Sigmoid colon (tissue), 7 donors: ENCODE results near the gene VDAC1. TPM values are rescaled to one million over a fixed set of nuclear protein-coding genes. Genes with fewer than 3 reads are reported as not detected.

Experiments used
- DNase-seq: peaks from one replicate; pipeline ENCODE4 v3.0.0-alpha.2; 2019
- H3K27ac ChIP-seq, 4 donors: fragments of 200-600 bp; sonication (generic); one replicate each; pipeline ENCODE4 v1.5.1; 2016 to 2019; ENCODE audit warnings: mild to moderate bottlenecking in 1 of 4
- H3K27me3 ChIP-seq, 3 donors: fragments of 200-600 bp; sonication (generic); one replicate each; pipeline ENCODE4 v1.5.1; 2019; ENCODE audit warnings: mild to moderate bottlenecking in 1 of 3
- H3K36me3 ChIP-seq, 4 donors: fragments of 200-600 bp; sonication (generic); one replicate each; pipeline ENCODE4 v1.5.1; 2016 to 2019
- H3K4me1 ChIP-seq, 4 donors: fragments of 200-600 bp; sonication (generic); one replicate each; pipeline ENCODE4 v1.5.1; 2017 to 2019
- H3K4me3 ChIP-seq, 4 donors: fragments of 200-600 bp; sonication (generic); one replicate each; pipeline ENCODE4 v1.5.1; 2017 to 2019; ENCODE audit warnings: mild to moderate bottlenecking in 2 of 4, moderate library complexity in 1 of 4
- H3K9me3 ChIP-seq, 4 donors: fragments of 200-600 bp in 3 of 4; sonication (generic) in 3 of 4; one replicate each; pipeline versions ENCODE4 v1.5.1 to v1.6.1; 2013 to 2019
- CTCF ChIP-seq, 4 experiments: fragments of 450-650 bp in 3 of 4; fragments of 200-600 bp in 1 of 4; IDR thresholded peaks; one replicate each; pipeline ENCODE4 v1.5.1; 2016 to 2019; ENCODE audit warnings: antibody characterized with exemption in 4 of 4, mild to moderate bottlenecking in 3 of 4, moderate library complexity in 2 of 4
- EP300 ChIP-seq, 4 donors: sonication (generic); formaldehyde crosslinking; IDR thresholded peaks; one replicate each; pipeline ENCODE4 v1.6.1; 2017; ENCODE audit warnings: antibody characterized with exemption in 4 of 4
- POLR2A ChIP-seq, 2 donors: fragments of 450-650 bp; IDR thresholded peaks; one replicate each; pipeline ENCODE4 v1.6.1; 2016; ENCODE audit warnings: antibody characterized with exemption in 2 of 2, mild to moderate bottlenecking in 2 of 2, moderate library complexity in 2 of 2
- POLR2AphosphoS5 ChIP-seq, 4 donors: sonication (generic); formaldehyde crosslinking; IDR thresholded peaks; one replicate each; pipeline ENCODE4 v1.6.1; 2017; ENCODE audit warnings: antibody characterized with exemption in 4 of 4
- whole genome bisulfite sequencing, 2 donors: extraction: QIAGEN DNeasy Blood & Tissue Kit; methylation state at CpG; one replicate each; pipeline ENCODE4 v1.1.7; 2013; 5-methylcytosine and 5-hydroxymethylcytosine counted together
- intact Hi-C: fragments of 100-400 bp; cut with DNase I; formaldehyde crosslinking; loops from one replicate; pipeline ENCODE4 v1.15.1; 2023
- polyA plus RNA-seq, 3 donors: library from polyadenylated mRNA; stranded (reverse); fragments of 200-250 nt; gene quantifications; one replicate each; pipeline ENCODE4 v1.2.3, GENCODE V29; 2013
- total RNA-seq, 4 donors: library from RNA; depleted of rRNA; stranded (reverse); fragments of >200 nt; gene quantifications; one replicate each; pipeline ENCODE4 v1.1.0, GENCODE V29; 2016
- donor health status: healthy with polysubstance abuse.
- donor health status: Bipolar disorder and iron deficiency.
- donor health status: healthy.

The VDAC1 gene
- total and polyA plus RNA-seq, 7 donors = 71.3 to 361 (median 99.2) TPM

- TF ChIP-seq CTCF (IDR thresholded peaks at IDR 0.05) = no peak
- no peak for TF ChIP-seq EP300 (IDR thresholded peaks at IDR 0.05)
- TF ChIP-seq POLR2A (IDR thresholded peaks at IDR 0.05) = no peak
- TF ChIP-seq POLR2AphosphoS5 (IDR thresholded peaks at IDR 0.05) = no peak
- Histone ChIP-seq H3K9me3 (no peaks in the 10 kb centered on the region), H3K36me3 (peaks cover 11 to 37% (median 25%) of the 10 kb centered on the region in 4 donors), H3K27ac (peak overlapping the region in 1 of 4 donors; percentile 92), H3K4me3 (no peak overlapping the region), H3K27me3 (no peaks in the 10 kb centered on the region), H3K4me1 (peaks cover 0 to 24% (median 20%) of the 10 kb centered on the region in 4 donors)
- WGBS, 2 donors = 85 to 86% methylated on average over 2 of the region's 2 CpGs
- no peak for DNase-seq
- intact Hi-C loops = no loop called here
Measured at GRCh38 chr5:133970325-133970909, 34.4 kb downstream of the VDAC1 start.

GRCh38 chr5:133969654-133970324 is 35.0 kb downstream of the VDAC1 start:
- WGBS, 2 donors = 70 to 75% methylated on average over 7 of the region's 7 CpGs
- no peak for DNase-seq

GRCh38 chr5:133968204-133968980 is 36.4 kb downstream of the VDAC1 start, which contains the start of gene C5orf15:
Gene C5orf15 (minus strand): TSS chr5:133968625. CDS start chr5:133968584, 41 bp downstream.
- 0% methylated on average over 48 of the region's 48 CpGs for WGBS, 2 donors
- peak in 1 of 4 donors; percentile 15 for TF ChIP-seq EP300 (IDR thresholded peaks at IDR 0.05)
- TF ChIP-seq POLR2A (IDR thresholded peaks at IDR 0.05) = peak; percentile 68 to 73
- peak; percentile 86 to 98 (median 91) for TF ChIP-seq POLR2AphosphoS5 (IDR thresholded peaks at IDR 0.05)
- TF ChIP-seq CTCF (IDR thresholded peaks at IDR 0.05) = peak in 3 of 4 experiments; percentile 21 to 37 (median 22)
- no peaks in the 10 kb centered on the region for H3K27me3 ChIP-seq
- no peaks in the 10 kb centered on the region for H3K9me3 ChIP-seq
- intact Hi-C loops = loop anchor here (1.0 kb wide), 1 partner anchor 37 kb away; no protein-coding TSS in a partner anchor
- DNase-seq = peak; percentile 98
- H3K27ac ChIP-seq = peak within 1 kb of the TSS; percentile 88 to 92 (median 92)
- peaks cover 3 to 17% (median 6%) of the 10 kb centered on the region in 4 donors for H3K36me3 ChIP-seq
- peaks cover 0 to 27% (median 20%) of the 10 kb centered on the region in 4 donors for H3K4me1 ChIP-seq
- peak within 1 kb of the TSS; percentile 71 to 85 (median 76) for H3K4me3 ChIP-seq

More at GRCh38 chr5:133969654-133970324, 35.0 kb downstream of the VDAC1 start:
- H3K4me1 ChIP-seq = peaks cover 0 to 24% (median 20%) of the 10 kb centered on the region in 4 donors
- H3K36me3 ChIP-seq = peaks cover 6 to 31% (median 20%) of the 10 kb centered on the region in 4 donors
- intact Hi-C loops = no loop called here
- H3K4me3 ChIP-seq = no peak overlapping the region
- H3K27ac ChIP-seq = peak overlapping the region; percentile 88 to 92 (median 92)
- TF ChIP-seq EP300 (IDR thresholded peaks at IDR 0.05) = no peak
- no peak for TF ChIP-seq POLR2AphosphoS5 (IDR thresholded peaks at IDR 0.05)
- no peak for TF ChIP-seq POLR2A (IDR thresholded peaks at IDR 0.05)
- TF ChIP-seq CTCF (IDR thresholded peaks at IDR 0.05) = no peak
- no peaks in the 10 kb centered on the region for H3K9me3 ChIP-seq
- no peaks in the 10 kb centered on the region for H3K27me3 ChIP-seq

- 1 to 4% methylated on average over 12 of the region's 12 CpGs for WGBS, 2 donors
- peaks cover 0 to 33% (median 20%) of the 10 kb centered on the region in 4 donors for H3K4me1 ChIP-seq
- TF ChIP-seq CTCF (IDR thresholded peaks at IDR 0.05) (no peak), EP300 (IDR thresholded peaks at IDR 0.05) (no peak), POLR2AphosphoS5 (IDR thresholded peaks at IDR 0.05) (no peak), POLR2A (IDR thresholded peaks at IDR 0.05) (no peak)
Measured at GRCh38 chr5:133967698-133968203, 37.0 kb downstream of the VDAC1 start.

More at GRCh38 chr5:133967698-133968203, 37.0 kb downstream of the VDAC1 start:
- H3K27me3 ChIP-seq = no peaks in the 10 kb centered on the region
- peak overlapping the region; percentile 71 to 85 (median 76) for H3K4me3 ChIP-seq
- H3K27ac ChIP-seq = peak overlapping the region; percentile 88 to 92 (median 92)
- peak; percentile 65 for DNase-seq
- intact Hi-C loops = loop anchor here (1.0 kb wide), 1 partner anchor 38 kb away; no protein-coding TSS in a partner anchor
- no peaks in the 10 kb centered on the region for H3K9me3 ChIP-seq
- peaks cover 0 to 11% (median under 1%) of the 10 kb centered on the region in 4 donors for H3K36me3 ChIP-seq
